Heart left ventricle (tissue), 16 donors: ENCODE results near the gene ZDHHC22. TPM values are rescaled to one million over a fixed set of nuclear protein-coding genes. Genes with fewer than 3 reads are reported as not detected.

ENCODE experiments used
- ATAC-seq, 4 donors: fragments of 200-7000 bp; cut with Tn5 transposase; one replicate each; pipeline ENCODE4 v1.9.1; 2020 to 2022; ENCODE audit warnings: moderate library complexity in 4 of 4, mild to moderate bottlenecking in 3 of 4, moderate number of reproducible peaks in 1 of 4
- DNase-seq, 5 donors: peaks; one replicate each; pipeline ENCODE4 v3.0.0-alpha.2; 2020
- H3K27ac ChIP-seq, 12 donors: fragments of 200-600 bp; sonication (generic) in 4 of 12; one replicate each; pipeline versions ENCODE4 v1.5.0 to v1.8.0; 2016 to 2022; ENCODE audit warnings: mild to moderate bottlenecking in 2 of 12
- H3K27me3 ChIP-seq, 9 donors: fragments of 200-600 bp; sonication (generic) in 2 of 9; one replicate each; pipeline versions ENCODE4 v1.5.1 to v1.8.0; 2016 to 2022; ENCODE audit warnings: mild to moderate bottlenecking in 3 of 9
- H3K36me3 ChIP-seq, 9 donors: fragments of 200-600 bp; sonication (generic) in 2 of 9; one replicate each; pipeline versions ENCODE4 v1.5.0 to v1.8.0; 2018 to 2022; ENCODE audit warnings: mild to moderate bottlenecking in 2 of 9
- H3K4me1 ChIP-seq, 12 donors: fragments of 200-600 bp; sonication (generic) in 4 of 12; one replicate each; pipeline versions ENCODE4 v1.5.0 to v1.8.0; 2016 to 2022; ENCODE audit warnings: mild to moderate bottlenecking in 3 of 12
- H3K4me3 ChIP-seq, 12 donors: fragments of 200-600 bp; sonication (generic) in 4 of 12; one replicate each; pipeline versions ENCODE4 v1.5.0 to v1.8.0; 2017 to 2022; ENCODE audit warnings: mild to moderate bottlenecking in 9 of 12, moderate library complexity in 4 of 12
- H3K9me3 ChIP-seq, 12 donors: fragments of 200-600 bp; sonication (generic) in 4 of 12; one replicate each; pipeline versions ENCODE4 v1.5.0 to v1.8.0; 2016 to 2022; ENCODE audit warnings: mild to moderate bottlenecking in 1 of 12
- CTCF ChIP-seq, 12 donors: fragments of 200-600 bp; sonication (generic) in 4 of 12; IDR thresholded peaks; one replicate each; pipeline versions ENCODE4 v1.5.0 to v1.8.0; 2018 to 2022; ENCODE audit warnings: antibody characterized with exemption in 12 of 12, mild to moderate bottlenecking in 5 of 12
- POLR2A ChIP-seq, 2 donors: fragments of 450-650 bp; IDR thresholded peaks; one replicate each; pipeline ENCODE4 v1.6.1; 2017; ENCODE audit warnings: antibody characterized with exemption in 2 of 2, mild to moderate bottlenecking in 2 of 2, moderate library complexity in 2 of 2
- WGBS, 4 donors: extraction: QIAGEN DNeasy Blood & Tissue Kit in 2 of 4; methylation state at CpG; one replicate each; pipeline versions ENCODE4 v1.1.5 to v1.1.7; 2013 to 2018; 5-methylcytosine and 5-hydroxymethylcytosine counted together
- intact Hi-C, 10 donors: fragments of 100-400 bp; cut with DNase I; formaldehyde crosslinking; loops; one replicate each; pipeline versions ENCODE4 v1.11.1 to v1.14.2; 2022
- long read RNA-seq, 3 donors: library from polyadenylated mRNA; unstranded; transcript quantifications; one replicate each; pipeline ENCODE4 v2.0.0, GENCODE V29; 2020 to 2021
- polyA plus RNA-seq, 2 donors: library from polyadenylated mRNA; stranded (reverse); fragments of 200-250 nt; gene quantifications; one replicate each; pipeline ENCODE4 v1.2.3, GENCODE V29; 2013
- total RNA-seq, 9 donors: library from RNA; depleted of rRNA in 2 of 9; stranded (reverse); fragments of >200 nt in 2 of 9; fragmentation: NEBNext Ultra II Directional in 3 of 9; extraction: Animal tissue kit (Norgen Biotek cat#: 25700) in 3 of 9; gene quantifications; one replicate each; pipeline versions ENCODE4 v1.1.0 to v1.2.4, GENCODE V29; 2016 to 2023
- donor health status: ischemic (EF 13 %, LVEDD 7.1; RV severe dilation, severe dysfunction).
- donor health status: healthy with polysubstance abuse.
- donor health status: DM: no; HTN: yes; CAD: no.
- donor health status: DM: no; HTN: no; CAD: no.
- donor health status: ischemic (EF 25% LVEDD 6.9; RV normal size, moderate dysfunction).
- donor health status: ischemic (EF 25% LVEDD 5.7; RV mildly dilated, moderate dysfunction).
- donor health status: healthy.
- donor health status: DM: yes; HTN: yes; CAD: no.
- donor health status: ischemic (EF 35%, LVEDD 5.7; RV mildly dilated, moderate dysfunction).
- donor health status: nonischemic (EF 11% LVEDD 7.7; RV severe dilation, severe dysfunction).
- donor health status: DM: yes; HTN: yes; CAD: no.
- donor health status: PGD.
- donor health status: ischemic (EF 29% LVEDD 5.4; RV normal size, mild dysfunction).
- donor health status: nonischemic (EF 23%, LVEDD 6.1; RV moderate dilation, normal function).

ZDHHC22 gene
- total RNA-seq (under 1 TPM in 1 of 9 donors, not detected in 8; 0.12 TPM), polyA plus RNA-seq (not detected)
- long read RNA-seq, donor 1 = 0 reads
- long read RNA-seq, donor 2 = 0 reads
- long read RNA-seq, donor 3 = 0 reads

GRCh38 chr14:77141214-77142004 is at the start of gene ZDHHC22:
ZDHHC22 (minus strand) TSS chr14:77141791; CDS start chr14:77139738, 2,053 bp downstream.
- WGBS, 4 donors = 0 to 1% (median 1%) methylated on average over 12 to 77 of the region's 77 CpGs
- Histone ChIP-seq H3K36me3 (no peaks in the 10 kb centered on the region), H3K27me3 (peaks cover 31 to 99% (median 89%) of the 10 kb centered on the region in 9 donors)

GRCh38 chr14:77190977-77191376 is 49.4 kb upstream of the ZDHHC22 start:
- WGBS, 4 donors = 65 to 76% (median 70%) methylated on average over 1 of the region's 1 CpG
- Histone ChIP-seq H3K9me3 (no peaks in the 10 kb centered on the region), H3K4me1 (peaks cover 0 to 8% (median 0%) of the 10 kb centered on the region in 12 donors), H3K4me3 (no peak overlapping the region), H3K27ac (no peak overlapping the region), H3K27me3 (peaks cover 0 to 7% (median 0%) of the 10 kb centered on the region in 9 donors), H3K36me3 (no peaks in the 10 kb centered on the region)
- ATAC-seq (no peak), DNase-seq (no peak)
- TF ChIP-seq POLR2A (IDR thresholded peaks at IDR 0.05) (no peak), CTCF (IDR thresholded peaks at IDR 0.05) (no peak)
- intact Hi-C loops = no loop called here

More at GRCh38 chr14:77141214-77142004, at the start of gene ZDHHC22:
- DNase-seq (no peak), ATAC-seq (peak in 3 of 4 donors; percentile 37 to 69 (median 56))
- intact Hi-C loops = no loop called here
- Histone ChIP-seq H3K27ac (no peak within 1 kb of the TSS), H3K4me1 (peaks cover 5 to 29% (median 19%) of the 10 kb centered on the region in 12 donors), H3K9me3 (no peaks in the 10 kb centered on the region), H3K4me3 (peak within 1 kb of the TSS; percentile 17 to 53 (median 41))
- TF ChIP-seq POLR2A (IDR thresholded peaks at IDR 0.05) (no peak), CTCF (IDR thresholded peaks at IDR 0.05) (peak in 8 of 12 donors; percentile 7 to 47 (median 30))

- DNase-seq (no peak), ATAC-seq (no peak)
- intact Hi-C loops = no loop called here
- Histone ChIP-seq H3K27me3 (peaks cover 0 to 15% (median 0%) of the 10 kb centered on the region in 9 donors), H3K27ac (no peak overlapping the region), H3K9me3 (no peaks in the 10 kb centered on the region), H3K4me1 (peaks cover 0 to 8% (median 0%) of the 10 kb centered on the region in 12 donors), H3K4me3 (no peak overlapping the region), H3K36me3 (no peaks in the 10 kb centered on the region)
- TF ChIP-seq CTCF (IDR thresholded peaks at IDR 0.05) (no peak), POLR2A (IDR thresholded peaks at IDR 0.05) (no peak)
- WGBS, 4 donors = 43 to 56% (median 47%) methylated on average over 4 of the region's 4 CpGs
Measured at GRCh38 chr14:77189479-77189878, 47.9 kb upstream of the ZDHHC22 start.

GRCh38 chr14:77187649-77188012 is 46.0 kb upstream of the ZDHHC22 start:
- Histone ChIP-seq H3K4me1 (peaks cover 0 to 8% (median 0%) of the 10 kb centered on the region in 12 donors), H3K4me3 (no peak overlapping the region), H3K27ac (no peak overlapping the region), H3K27me3 (peaks cover 0 to 31% (median 4%) of the 10 kb centered on the region in 9 donors), H3K36me3 (no peaks in the 10 kb centered on the region), H3K9me3 (no peaks in the 10 kb centered on the region)
- DNase-seq = no peak
- TF ChIP-seq CTCF (IDR thresholded peaks at IDR 0.05) = no peak
- TF ChIP-seq POLR2A (IDR thresholded peaks at IDR 0.05) = no peak
- ATAC-seq = no peak
- 54 to 100% (median 69%) methylated on average over 1 to 3 of the region's 3 CpGs for whole genome bisulfite sequencing, 4 donors
- intact Hi-C loops = no loop called here
